Upper lobe of left lung (tissue), 6 donors: Measurements from ENCODE around the gene TGM2. TPM values are rescaled to one million over a fixed set of nuclear protein-coding genes. Genes with fewer than 3 reads are reported as not detected.

Experiments
- ATAC-seq, 2 donors: fragments of 200-7000 bp; cut with Tn5 transposase; one replicate each; pipeline ENCODE4 v1.9.1; 2022; ENCODE audit warnings: mild to moderate bottlenecking in 2 of 2, moderate library complexity in 2 of 2; ENCODE audit not compliant: low FRiP score in 2 of 2
- DNase-seq, 2 donors: peaks; one replicate each; pipeline ENCODE4 v3.0.0-alpha.2; 2019 to 2020
- H3K27ac ChIP-seq, 4 donors: fragments of 200-600 bp; sonication (generic); one replicate each; pipeline ENCODE4 v1.5.1; 2016 to 2019
- H3K27me3 ChIP-seq, 4 donors: fragments of 200-600 bp; sonication (generic); one replicate each; pipeline ENCODE4 v1.5.1; 2017 to 2019
- H3K36me3 ChIP-seq, 4 donors: fragments of 200-600 bp; sonication (generic); one replicate each; pipeline ENCODE4 v1.5.1; 2016 to 2019
- H3K4me1 ChIP-seq, 4 donors: fragments of 200-600 bp; sonication (generic); one replicate each; pipeline ENCODE4 v1.5.1; 2018 to 2019
- H3K4me3 ChIP-seq, 4 donors: fragments of 200-600 bp; sonication (generic); one replicate each; pipeline ENCODE4 v1.5.1; 2017 to 2019; ENCODE audit warnings: mild to moderate bottlenecking in 2 of 4, moderate library complexity in 1 of 4
- H3K9me3 ChIP-seq, 4 donors: fragments of 200-600 bp; sonication (generic); one replicate each; pipeline ENCODE4 v1.5.1; 2018 to 2019
- CTCF ChIP-seq, 6 experiments: fragments of 450-650 bp in 4 of 6; fragments of 200-600 bp in 2 of 6; sonication (generic) in 2 of 6; IDR thresholded peaks; one replicate each; pipeline ENCODE4 v1.5.1; 2016 to 2019; ENCODE audit warnings: antibody characterized with exemption in 6 of 6
- EP300 ChIP-seq, 4 donors: sonication (generic); formaldehyde crosslinking; IDR thresholded peaks; one replicate each; pipeline ENCODE4 v1.5.1; 2017; ENCODE audit warnings: antibody characterized with exemption in 4 of 4, control low read depth in 2 of 4
- POLR2A ChIP-seq, 4 donors: fragments of 450-650 bp; IDR thresholded peaks; one replicate each; pipeline ENCODE4 v1.5.1; 2016 to 2017; ENCODE audit warnings: antibody characterized with exemption in 4 of 4, mild to moderate bottlenecking in 2 of 4
- POLR2AphosphoS5 ChIP-seq, 2 donors: sonication (generic); formaldehyde crosslinking; IDR thresholded peaks; one replicate each; pipeline ENCODE4 v1.5.1; 2017; ENCODE audit warnings: antibody characterized with exemption in 2 of 2
- WGBS, 2 donors: methylation state at CpG; one replicate each; pipeline ENCODE4 v1.1.5; 2017 to 2018; 5-methylcytosine and 5-hydroxymethylcytosine counted together
- total RNA-seq, 6 donors: library from RNA; depleted of rRNA in 4 of 6; stranded (reverse); fragments of >200 nt in 4 of 6; gene quantifications; one replicate each; pipeline versions ENCODE4 v1.1.0 to v1.2.1, GENCODE V29; 2016 to 2021
- donor health status: DM: no; HTN: no; CAD: no; lungs with moderate emphysema.
- donor health status: DM: no; HTN: yes; CAD: no; lungs with severe emphysema.

TGM2 gene
- total RNA-seq, 6 donors from 2014 or later: 98.7 to 469 (median 290) TPM

GRCh38 chr20:38202982-38203293 is 37.9 kb upstream of the TGM2 start:
- TF ChIP-seq CTCF (IDR thresholded peaks at IDR 0.05): no peak
- no peak for TF ChIP-seq EP300 (IDR thresholded peaks at IDR 0.05)
- TF ChIP-seq POLR2A (IDR thresholded peaks at IDR 0.05): no peak
- H3K27ac ChIP-seq: no peak overlapping the region
- no peaks in the 10 kb centered on the region for H3K36me3 ChIP-seq
- ATAC-seq (no peak), DNase-seq (no peak)
- H3K4me1 ChIP-seq: no peaks in the 10 kb centered on the region
- 84 to 85% methylated on average over 8 of the region's 8 CpGs for WGBS, 2 donors
- no peaks in the 10 kb centered on the region for H3K27me3 ChIP-seq
- H3K9me3 ChIP-seq: no peaks in the 10 kb centered on the region
- no peak overlapping the region for H3K4me3 ChIP-seq

GRCh38 chr20:38202153-38202981 is 37.3 kb upstream of the TGM2 start:
- DNase-seq: no peak

GRCh38 chr20:38201356-38201755 is 36.3 kb upstream of the TGM2 start:
- no peak overlapping the region for H3K4me3 ChIP-seq
- no peaks in the 10 kb centered on the region for H3K27me3 ChIP-seq
- WGBS, 2 donors: 68 to 77% methylated on average over 4 to 6 of the region's 6 CpGs
- no peaks in the 10 kb centered on the region for H3K9me3 ChIP-seq
- H3K36me3 ChIP-seq: no peaks in the 10 kb centered on the region
- peaks cover 0 to 10% (median 9%) of the 10 kb centered on the region in 4 donors for H3K4me1 ChIP-seq
- TF ChIP-seq POLR2AphosphoS5 (IDR thresholded peaks at IDR 0.05): no peak
- no peak for TF ChIP-seq CTCF (IDR thresholded peaks at IDR 0.05)
- TF ChIP-seq EP300 (IDR thresholded peaks at IDR 0.05): no peak
- no peak for TF ChIP-seq POLR2A (IDR thresholded peaks at IDR 0.05)
- peak in 1 of 2 donors; percentile 71 for DNase-seq
- H3K27ac ChIP-seq: no peak overlapping the region
- peak; percentile 19 to 91 for ATAC-seq

More at GRCh38 chr20:38202153-38202981, 37.3 kb upstream of the TGM2 start:
- H3K27ac ChIP-seq: no peak overlapping the region
- no peak for ATAC-seq
- TF ChIP-seq EP300 (IDR thresholded peaks at IDR 0.05): no peak
- no peak for TF ChIP-seq POLR2A (IDR thresholded peaks at IDR 0.05)
- TF ChIP-seq POLR2AphosphoS5 (IDR thresholded peaks at IDR 0.05): no peak
- no peak for TF ChIP-seq CTCF (IDR thresholded peaks at IDR 0.05)
- H3K36me3 ChIP-seq: no peaks in the 10 kb centered on the region
- no peak overlapping the region for H3K4me3 ChIP-seq
- WGBS, 2 donors: 82 to 87% methylated on average over 10 to 12 of the region's 12 CpGs
- H3K9me3 ChIP-seq: no peaks in the 10 kb centered on the region
- H3K4me1 ChIP-seq: peaks cover 0 to 5% (median 1%) of the 10 kb centered on the region in 4 donors
- H3K27me3 ChIP-seq: no peaks in the 10 kb centered on the region

- H3K4me1 ChIP-seq: peaks cover 0 to 17% (median 12%) of the 10 kb centered on the region in 4 donors
- DNase-seq (no peak), ATAC-seq (no peak)
- no peak for TF ChIP-seq POLR2A (IDR thresholded peaks at IDR 0.05)
- TF ChIP-seq CTCF (IDR thresholded peaks at IDR 0.05): no peak
- H3K9me3 ChIP-seq: no peaks in the 10 kb centered on the region
- no peak overlapping the region for H3K27ac ChIP-seq
- H3K36me3 ChIP-seq: no peaks in the 10 kb centered on the region
- WGBS, 2 donors: 77 to 89% methylated on average over 3 of the region's 3 CpGs
- no peaks in the 10 kb centered on the region for H3K27me3 ChIP-seq
- H3K4me3 ChIP-seq: no peak overlapping the region
Observed at GRCh38 chr20:38200646-38201045, 35.6 kb upstream of the TGM2 start.
